NCI-H1092 (cell line): Measurements from ENCODE around the gene ACER3.
A peak's percentile ranks its signal among the peaks of the same experiment; 100 is the strongest.
"Not testable (repeated sequence)": the region's sequence is repeated elsewhere in the genome, so short reads cannot be mapped to it uniquely, and the experiment has no call there.

Experiments
- DNase-seq: peaks from one replicate; lab custom pipeline; 2025; lab: John Stamatoyannopoulos, UW

Gene ACER3

DNA sequence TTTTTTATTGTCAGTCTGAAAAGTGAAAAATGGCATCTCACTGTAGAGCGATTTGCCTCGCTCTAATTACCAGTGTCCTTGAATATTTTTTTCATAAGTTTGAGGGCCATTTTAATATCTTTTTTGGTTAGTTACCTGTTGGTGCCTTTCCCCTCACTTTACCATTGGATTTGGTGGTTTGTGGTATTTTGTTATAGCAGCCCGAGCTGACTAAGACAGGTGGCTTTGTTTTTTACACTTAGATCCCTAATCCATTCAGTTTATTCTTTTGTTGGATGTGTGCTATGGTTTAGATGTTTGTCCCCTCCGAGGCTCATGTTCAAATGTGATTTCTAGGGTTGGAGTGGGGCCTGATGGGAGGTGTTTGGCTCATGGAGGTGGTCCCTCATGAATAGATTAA lies 199.5 kb downstream of the ACER3 start:
- DNase-seq = no peak

DNA sequence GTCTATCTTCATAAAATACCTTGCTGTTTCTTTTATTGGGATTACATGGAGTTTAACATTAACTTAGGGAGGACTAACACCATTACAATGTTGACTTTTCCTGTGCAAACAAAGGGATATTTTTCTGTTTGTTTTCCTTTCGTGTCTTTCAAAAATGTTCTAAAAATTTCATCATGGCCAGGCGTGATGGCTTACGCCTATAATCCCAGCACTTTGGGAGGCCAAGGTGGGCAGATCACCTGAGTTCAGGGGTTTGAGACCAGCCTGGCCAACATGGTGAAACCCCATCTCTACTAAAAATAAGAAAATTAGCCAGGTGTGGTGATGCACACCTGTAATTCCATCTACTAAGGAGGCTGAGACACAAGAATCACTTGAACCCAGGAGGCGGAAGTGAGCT lies 200.5 kb downstream of the ACER3 start:
- not testable (repeated sequence) for DNase-seq

DNA sequence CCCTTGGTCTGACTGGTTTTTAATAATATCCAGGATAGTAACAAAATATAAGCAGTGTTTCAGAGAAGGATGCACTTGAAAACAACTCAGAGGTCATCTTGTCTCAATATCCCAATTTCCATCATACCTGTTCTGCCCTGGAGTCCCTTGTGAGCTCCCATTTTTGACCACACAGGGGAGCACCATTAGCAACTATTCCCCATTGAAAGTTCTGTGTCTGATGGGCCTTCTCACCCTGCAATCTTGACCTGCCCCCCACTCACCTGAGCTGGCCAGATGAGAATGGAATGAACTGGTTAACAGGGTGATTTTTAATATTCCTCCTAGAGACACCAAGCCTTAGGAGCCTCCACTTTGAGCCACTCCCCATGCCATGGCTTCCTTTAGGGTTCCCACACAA lies 202.2 kb downstream of the ACER3 start:
- DNase-seq = no peak

DNA sequence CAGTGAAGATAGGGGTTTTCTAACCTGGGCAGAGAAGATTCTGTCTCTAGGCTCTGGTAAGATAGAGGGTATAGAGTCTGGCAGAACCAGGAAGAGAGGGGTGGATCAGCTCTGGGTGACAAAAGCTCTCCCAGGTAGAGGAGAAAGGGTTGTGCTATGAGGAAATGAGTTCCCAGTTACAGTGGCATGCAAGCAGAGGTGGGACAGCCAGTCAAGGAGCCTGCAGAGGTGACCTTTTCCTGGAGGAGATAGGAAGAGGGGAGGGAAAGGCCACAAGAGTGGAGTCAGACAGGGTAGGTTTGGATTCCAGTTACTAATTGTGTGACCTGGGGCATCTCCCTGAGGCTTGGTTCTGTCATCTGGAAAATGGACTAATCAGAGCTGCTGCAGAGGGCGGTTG lies 202.7 kb downstream of the ACER3 start:
- DNase-seq = no peak

DNA sequence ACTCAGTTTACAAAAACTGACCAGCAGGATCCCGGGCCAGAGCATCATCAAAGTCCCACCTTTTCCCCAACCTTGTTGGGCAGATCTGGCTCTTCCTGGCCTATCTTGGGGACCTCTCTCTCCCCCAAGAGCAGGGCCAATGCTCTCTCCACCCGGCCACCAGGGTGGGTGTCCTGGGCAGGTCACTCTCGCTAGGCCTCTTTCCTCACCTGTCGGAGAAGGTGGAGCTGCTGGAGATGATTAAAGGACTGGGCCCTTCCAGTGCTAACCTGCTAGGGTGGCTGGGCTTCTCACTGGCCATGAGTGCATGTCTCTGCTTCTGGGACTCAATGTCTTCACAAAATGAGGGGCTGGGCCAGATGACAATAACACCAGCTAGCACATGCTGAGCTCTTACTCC lies 203.1 kb downstream of the ACER3 start:
- no peak for DNase-seq

DNA sequence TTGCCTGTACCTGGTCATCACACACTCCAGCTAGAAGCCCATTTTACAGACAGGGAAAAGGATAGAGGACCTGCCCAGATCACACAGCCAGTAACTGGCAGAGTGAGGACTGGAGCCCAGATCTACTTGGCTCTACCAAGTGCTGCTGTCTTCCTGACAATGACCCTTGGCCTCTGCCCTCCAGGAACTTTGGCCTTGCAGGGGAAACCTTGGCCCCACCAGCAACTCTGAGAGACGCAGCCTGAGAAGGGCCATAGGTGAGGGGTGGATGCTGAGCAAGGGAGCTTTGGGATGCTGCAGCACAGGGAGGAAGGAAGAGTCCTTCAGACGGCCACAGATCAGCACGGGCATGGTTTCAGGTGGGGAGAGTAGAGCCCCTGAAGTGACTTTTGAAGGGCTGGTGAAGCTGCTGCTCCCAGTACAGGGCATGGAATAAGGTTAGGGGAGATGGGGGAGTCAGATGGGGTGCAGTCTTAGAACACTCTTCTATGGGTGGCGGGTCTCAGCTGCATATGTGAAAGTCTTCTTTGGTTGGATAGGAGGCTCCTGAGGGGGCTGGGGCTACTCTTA lies 204.0 kb downstream of the ACER3 start:
- no peak for DNase-seq

DNA sequence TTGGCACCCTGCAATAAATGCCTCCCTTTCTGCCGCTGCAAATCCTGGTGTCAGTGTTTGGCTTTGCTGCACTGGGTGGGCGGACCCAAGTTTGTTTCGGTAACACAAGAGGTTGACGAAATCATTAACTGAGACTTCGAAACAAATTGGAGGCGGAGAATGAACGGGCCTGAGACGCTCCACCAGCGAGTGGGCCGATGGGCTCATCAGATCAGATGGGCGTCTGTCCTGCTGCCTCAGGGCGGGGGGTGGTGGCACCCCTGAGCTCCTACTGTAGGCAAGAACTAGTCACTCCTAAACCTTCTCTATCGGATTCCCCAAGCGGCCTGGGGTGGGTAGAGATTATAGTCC lies 205.1 kb downstream of the ACER3 start:
- DNase-seq = no peak

DNA sequence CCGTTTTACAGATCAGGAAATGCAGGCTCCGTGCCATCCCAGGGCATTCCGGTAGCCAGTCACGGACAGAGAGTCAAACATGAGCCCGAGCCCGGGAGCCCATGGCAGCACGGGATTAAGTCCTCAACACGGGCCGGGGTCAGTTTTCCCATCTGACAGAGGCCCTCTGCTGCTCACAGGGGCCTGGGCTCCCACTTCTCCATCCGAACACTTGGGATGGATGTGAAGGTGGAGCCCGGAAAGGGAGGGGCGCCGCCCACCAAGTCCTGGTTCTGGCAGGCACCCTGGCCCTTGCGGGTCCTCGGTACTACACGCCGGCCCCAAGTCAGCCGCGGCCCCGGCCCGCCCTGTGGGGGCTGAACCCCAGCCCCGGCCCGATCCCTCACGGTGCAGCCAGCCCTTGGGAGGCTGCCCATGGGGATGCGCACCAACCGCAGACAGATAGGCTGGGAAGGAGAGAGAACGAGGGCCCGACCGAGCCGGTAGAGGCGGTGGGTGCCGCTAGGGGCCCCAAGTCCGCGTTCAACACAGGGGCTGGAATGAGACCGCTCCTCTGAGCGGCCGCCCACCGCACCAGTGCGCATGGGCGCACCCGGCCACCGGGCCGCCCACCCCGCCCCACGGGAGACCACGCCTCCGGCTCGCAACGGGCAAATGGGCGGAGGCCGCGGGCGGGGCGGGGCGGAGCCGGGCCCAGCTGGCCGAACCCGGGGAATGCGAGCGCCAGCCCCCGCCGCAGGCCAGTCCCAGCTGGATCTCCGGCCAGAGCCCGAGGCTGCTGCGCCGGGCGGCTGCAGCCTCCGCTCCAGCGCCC lies 205.7 kb downstream of the ACER3 start, which contains the start of gene CAPN5:
CAPN5 (plus strand) TSS at position 743 of the 814 bp plus-strand sequence. CDS start 17,916 bp downstream, outside the sequence.
- DNase-seq = peak; percentile 90

DNA sequence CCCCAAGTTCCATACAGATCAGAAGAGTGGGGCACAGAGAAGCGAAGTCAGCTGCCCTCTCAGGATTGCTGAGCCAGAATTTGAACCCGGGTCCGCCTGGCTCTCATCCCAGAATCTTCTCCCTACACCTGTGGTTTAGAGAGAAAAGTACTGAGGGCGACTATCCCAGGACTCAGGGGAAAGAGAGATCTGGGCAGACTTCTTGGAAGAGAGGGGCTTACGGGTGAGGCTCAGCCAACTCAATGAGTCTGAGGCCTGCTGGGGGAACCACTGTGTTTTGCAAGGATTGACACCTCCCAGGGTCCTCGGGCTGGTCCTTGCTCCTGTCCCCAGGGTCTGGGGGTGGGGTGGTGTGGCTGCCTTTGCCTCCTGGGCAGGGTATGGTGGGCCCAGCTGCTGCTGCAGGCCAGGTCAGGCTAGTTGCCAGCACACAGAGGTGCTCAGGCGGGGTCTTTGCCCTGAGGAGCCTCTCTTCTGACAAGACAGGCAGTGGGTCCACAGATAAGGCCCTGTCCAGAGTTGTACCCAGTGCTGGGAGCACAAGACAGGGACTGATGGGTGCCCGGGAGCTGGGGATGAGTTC lies 207.2 kb downstream of the ACER3 start:
- no peak for DNase-seq

DNA sequence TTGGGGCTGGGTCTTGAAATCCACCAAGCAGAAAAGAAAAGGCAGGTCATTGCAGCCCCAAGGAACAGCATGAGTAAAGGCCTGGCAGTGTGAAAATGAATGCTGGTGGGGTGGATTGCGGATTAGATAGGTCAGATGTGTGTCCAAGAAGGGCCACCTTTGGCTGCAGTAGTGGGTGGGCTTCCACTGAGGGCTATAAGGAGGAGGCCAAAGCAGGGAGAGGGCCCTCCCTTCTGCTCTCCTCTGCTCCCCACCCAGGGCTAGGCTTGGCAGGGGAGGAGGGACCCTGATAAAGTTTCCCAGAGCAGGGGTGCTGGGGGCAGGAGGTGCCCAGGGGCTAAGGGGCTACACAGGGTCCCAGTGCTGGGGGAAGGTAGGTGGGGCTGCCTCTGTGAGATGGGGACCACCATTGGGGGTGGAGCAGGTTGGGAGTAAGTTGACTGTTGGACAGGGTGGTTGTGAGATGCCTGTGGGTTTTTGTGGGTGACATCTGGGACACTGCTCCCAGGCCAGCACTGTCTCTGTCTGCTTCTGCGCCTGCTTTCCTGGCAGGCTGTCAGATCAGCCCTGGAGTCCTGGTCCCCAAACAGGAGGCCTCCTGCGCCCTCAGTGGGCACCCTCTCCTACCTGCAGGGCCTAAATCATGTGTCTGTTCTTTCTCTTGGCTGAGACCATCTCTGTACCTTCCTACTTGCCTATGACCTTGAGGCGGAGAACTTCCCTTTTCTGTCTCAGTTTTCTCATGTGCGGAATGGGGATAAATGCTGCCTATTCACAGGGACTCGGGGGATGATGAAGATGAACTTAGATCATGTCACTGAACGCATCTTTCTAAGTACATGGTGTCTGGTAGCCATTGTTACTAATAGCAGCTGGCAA lies 208.0 kb downstream of the ACER3 start:
- DNase-seq = no peak

DNA sequence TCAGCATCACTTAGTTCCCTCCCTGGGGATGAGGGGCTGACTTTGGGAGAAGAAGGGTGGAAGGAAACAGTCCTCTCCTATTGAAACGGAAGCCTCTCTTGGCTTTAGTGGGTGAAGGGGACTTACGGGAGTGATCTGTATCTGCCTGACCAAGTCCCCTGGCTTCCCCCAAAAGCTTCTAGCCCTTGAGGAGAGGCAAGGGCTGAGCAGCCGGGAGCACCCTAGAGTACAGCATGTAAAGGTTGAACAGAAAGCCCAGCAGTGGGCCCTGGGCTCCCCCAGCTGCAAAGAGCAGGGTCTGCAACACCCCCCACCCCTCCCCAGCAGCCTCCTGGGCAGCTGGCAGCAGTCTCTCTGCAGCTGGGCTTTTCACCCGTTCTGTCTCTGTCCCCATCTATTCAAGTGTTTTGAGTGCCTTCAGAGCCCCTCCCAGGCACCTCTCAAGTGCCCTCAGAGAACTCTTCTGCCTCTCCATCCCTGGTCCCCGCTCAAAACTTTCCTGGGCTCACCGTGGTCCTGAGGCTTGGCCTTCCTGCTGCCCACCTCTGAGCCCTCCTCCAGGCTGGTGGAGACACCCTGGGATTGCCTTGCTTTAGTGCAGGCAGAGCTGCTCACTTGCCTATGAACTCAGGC lies 208.7 kb downstream of the ACER3 start:
- no peak for DNase-seq

DNA sequence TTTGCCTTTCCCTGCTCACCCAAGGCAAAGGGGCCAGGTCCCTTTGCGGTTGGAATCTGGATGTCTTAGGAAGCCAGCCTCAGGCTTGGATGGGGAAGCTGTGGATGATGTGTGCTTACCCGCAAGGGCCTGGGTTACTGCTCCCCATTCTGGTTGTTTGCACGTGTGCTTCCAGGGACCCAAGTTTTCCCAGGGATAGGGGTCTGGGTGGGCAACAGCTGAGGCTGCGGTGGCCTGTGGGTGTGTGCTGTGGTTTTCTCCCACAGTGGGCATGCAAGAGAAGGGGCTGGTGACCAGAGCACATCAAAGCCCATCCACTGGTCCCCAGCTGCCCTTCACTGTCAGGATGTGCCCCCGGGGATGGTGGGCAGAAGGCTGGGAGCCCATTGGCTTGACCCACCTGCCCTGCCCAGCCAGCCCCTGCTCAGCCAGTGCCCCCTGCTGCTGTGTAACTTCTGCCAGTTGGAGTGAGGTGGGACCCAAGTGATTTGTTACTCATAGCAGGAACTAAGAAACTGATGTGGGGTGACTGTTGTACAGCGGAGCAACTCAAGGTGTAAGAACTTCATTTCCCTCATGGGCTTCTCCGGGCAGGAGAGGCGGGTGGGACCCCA lies 209.4 kb downstream of the ACER3 start:
- no peak for DNase-seq

DNA sequence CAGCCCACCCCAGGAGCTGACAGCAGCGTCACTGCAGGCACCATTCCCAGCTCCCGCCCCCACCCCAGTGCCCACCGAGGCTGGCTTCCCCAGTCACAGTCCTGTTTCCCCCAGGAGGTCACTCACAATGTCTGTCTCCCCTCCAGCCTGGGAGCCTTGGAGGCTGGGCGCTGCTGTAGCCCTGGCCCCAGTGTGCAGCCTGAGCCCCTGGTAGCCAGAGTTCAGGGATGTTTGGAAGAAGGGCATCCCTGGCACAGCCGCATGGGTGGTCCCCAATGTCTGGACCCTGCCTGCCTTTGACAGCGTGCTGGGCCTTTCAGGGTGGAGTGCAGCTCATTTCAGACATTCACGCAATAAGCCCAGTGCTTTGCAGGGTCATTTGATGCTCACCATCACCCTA lies 210.4 kb downstream of the ACER3 start:
- DNase-seq = no peak

DNA sequence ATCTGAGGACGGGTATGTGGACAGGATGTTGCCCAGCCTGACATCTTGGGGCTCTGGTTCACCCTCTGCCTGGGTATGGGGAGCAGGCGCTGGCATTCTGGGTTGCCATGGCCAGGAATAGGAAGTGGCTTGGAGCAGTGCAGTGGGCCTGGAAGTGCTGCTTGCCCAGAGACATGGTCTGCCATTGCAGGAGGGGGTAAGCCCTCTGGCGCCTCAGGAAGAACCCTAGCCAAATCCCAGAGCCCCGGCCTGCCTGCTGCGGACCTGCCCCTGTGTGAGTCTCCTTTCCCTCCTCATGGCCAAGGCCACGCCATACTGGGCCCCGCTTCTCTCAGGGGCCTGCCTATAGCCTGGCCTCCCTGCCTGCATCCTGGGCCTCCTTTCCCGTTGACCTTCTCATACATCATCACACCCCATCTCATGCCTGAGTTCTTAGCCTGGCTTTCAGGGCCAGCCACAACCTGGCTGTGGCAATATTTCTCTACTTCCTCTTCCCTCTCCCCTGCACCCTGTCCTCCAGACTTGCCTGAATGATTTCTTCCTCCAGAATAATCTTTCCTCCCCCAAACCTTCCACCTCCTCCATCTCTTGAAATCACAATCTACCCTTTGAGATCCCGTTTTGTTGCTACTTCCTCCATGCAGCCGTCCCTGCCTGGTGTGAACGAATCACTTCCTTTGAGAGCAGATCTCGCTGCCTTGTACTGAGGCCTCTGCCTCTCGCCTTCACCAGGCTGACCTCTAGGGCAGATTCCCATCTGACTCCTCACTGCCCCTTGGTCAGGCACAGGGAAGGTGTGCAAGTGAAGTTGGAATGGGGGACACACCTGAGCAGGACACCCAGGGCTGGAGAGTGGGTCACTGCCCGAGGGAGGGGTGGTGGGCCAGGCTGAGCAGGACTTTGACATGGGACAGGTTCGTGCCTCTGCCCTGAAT lies 211.2 kb downstream of the ACER3 start:
- DNase-seq = no peak

DNA sequence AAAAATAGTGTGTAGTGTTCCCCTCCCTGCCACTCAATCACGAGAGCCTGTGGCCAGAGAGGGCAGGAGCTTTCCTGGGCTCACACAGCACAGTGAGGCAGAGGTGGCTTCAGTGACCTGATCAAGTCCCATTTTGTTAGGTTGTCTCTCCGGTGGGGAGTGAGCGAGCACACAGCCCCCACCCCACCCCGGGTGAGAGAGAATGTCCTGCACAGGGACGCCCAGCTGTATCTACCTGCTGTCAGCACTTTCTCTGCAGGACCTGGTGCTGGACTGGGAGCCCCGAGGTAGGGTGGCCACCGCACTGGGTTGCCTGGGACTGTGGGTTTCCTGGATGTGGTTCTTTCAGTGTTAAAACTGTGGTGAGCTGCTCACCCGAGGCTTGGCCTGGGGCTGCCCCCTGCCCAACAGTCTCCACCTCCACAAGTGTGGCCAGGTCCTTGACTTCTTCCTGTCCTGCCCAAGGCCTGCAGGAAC lies 212.2 kb downstream of the ACER3 start:
- no peak for DNase-seq

DNA sequence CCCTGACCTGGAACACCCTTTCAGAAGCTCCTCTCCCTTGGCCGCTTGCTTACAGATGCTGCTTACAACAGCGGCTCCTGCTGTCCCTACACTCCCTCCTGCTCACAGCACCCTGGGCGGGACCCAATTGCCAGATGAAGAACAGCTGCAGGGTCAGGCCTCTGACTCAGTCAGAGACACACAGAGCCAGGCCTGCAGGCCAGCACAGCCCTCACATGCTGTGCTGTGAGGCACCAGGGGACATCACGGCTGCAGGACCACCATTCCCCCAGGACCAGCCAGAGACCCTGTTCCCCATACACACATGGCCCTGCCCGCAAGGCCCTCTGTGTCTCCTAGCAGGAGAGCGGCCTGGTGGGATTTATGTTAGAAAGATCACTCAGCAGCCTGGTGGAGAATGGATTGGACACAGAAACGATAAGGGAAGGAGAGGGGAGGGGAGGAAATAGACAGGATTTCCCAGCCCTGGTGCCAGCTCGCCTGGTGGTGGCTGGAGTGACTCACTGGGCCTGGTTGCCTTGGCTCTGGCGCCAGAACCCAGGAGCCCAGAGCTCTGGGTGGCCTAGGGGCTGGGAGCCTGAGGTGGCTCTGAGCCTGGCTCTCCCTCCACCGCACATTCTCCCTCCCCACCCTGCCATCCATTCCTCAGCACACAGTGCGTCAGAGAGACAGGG lies 212.7 kb downstream of the ACER3 start:
- DNase-seq = no peak

DNA sequence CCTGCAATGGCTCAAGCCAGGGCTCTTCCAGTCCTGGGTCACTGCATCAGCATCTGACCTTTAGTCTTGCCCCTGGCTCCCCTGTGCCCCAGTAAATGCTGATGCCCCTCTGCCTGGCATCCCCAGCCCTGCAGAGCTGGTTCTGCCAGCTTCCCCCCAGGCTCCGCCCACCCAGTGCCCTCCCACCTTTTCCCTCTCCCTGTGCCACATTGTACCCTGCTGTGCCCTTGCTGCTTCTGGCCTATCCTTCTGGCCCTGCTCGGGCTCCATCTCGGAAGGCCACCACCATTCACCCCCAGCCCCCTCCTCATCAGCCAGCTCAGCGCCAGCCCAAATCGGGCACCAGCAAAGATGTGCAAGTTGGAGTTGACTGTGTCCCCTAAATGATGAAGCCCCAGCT lies 213.5 kb downstream of the ACER3 start:
- DNase-seq = no peak

DNA sequence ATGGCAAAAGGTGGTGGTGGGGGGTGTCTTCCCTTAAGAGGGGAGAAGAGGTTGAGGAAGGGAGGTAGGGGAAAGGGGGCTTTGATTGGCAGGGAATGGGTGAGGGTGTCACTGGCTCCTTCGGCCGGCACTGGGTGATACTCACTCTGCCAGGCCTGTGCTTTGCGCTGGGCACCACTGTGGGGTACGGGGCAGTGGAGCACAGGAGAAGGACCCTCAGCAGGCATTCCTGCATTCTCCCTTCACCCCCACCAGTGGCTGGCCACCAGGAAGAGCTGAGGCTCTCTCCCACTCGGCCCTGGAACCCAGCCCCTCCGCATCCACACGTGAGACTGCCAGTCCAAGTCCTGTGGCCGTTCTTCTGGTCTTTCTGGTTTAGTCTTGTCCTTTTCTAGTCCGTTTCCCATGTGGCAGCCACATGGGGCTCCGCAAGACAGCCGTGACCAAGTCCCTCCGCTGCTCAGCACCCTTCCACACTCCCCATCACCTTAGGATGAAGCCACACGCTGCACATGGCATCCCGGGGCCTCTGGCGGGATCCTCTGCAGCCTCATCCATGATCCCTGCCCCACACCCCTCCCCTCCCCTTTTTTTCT lies 214.0 kb downstream of the ACER3 start:
- DNase-seq = no peak

DNA sequence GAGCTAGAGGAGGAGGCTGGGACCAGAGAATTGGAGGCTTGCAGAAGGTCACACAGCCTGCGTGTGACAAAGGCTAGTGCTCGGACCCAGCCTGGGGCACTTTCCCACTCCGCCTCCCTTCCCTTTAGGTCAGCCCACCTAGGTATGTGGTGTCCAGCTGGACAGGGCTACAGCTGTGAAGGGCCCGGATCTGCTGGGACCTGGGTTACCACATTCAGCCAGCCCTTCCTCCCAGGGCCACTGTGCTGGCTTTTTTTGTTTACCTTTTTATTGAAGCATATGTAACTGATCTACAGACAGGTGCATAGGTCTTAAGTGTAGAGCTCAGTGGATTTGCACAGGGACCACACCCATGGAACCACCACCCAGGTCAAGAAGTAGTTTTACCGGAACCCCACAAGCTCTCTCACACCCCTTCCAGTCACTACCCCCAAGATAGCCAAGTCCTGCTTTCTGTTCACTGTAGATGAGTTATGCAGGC lies 214.7 kb downstream of the ACER3 start:
- no peak for DNase-seq
